Ishikawa (cell line): Measurements from ENCODE around the gene C3orf18.

ENCODE experiments used
- CEBPB ChIP-seq: IDR thresholded peaks from 2 replicates; pipeline ENCODE4 v1.6.1; 2012
- CREB1 ChIP-seq: IDR thresholded peaks from 2 replicates; pipeline ENCODE4 v1.6.1; 2012; ENCODE audit warnings: low read depth
- EGR1 ChIP-seq: IDR thresholded peaks from 2 replicates; pipeline ENCODE4 v1.6.1; 2012
- EP300 ChIP-seq: IDR thresholded peaks from 2 replicates; pipeline ENCODE4 v1.6.1; 2012; ENCODE audit warnings: borderline replicate concordance
- FOXM1 ChIP-seq: IDR thresholded peaks from 2 replicates; pipeline ENCODE4 v1.6.1; 2012; ENCODE audit warnings: low read depth, borderline replicate concordance
- NFIC ChIP-seq: IDR thresholded peaks from 2 replicates; pipeline ENCODE4 v1.6.1; 2012
- RAD21 ChIP-seq: IDR thresholded peaks from 2 replicates; pipeline ENCODE4 v1.6.1; 2012; ENCODE audit warnings: low read depth
- TAF1 ChIP-seq: IDR thresholded peaks from 2 replicates; pipeline ENCODE4 v1.6.1; 2012; ENCODE audit warnings: low read depth, mild to moderate bottlenecking
- TCF12 ChIP-seq: IDR thresholded peaks from 2 replicates; pipeline ENCODE4 v1.6.1; 2012; ENCODE audit warnings: low read depth
- TEAD4 ChIP-seq: IDR thresholded peaks from 2 replicates; pipeline ENCODE4 v1.6.1; 2012
- YY1 ChIP-seq: IDR thresholded peaks from 2 replicates; pipeline ENCODE4 v1.6.1; 2012; ENCODE audit warnings: low read depth
- ZBTB7A ChIP-seq: IDR thresholded peaks from 2 replicates; pipeline ENCODE4 v1.6.1; 2012; ENCODE audit warnings: low read depth
- TF ChIP-seq, protein P1 (sequence below): IDR thresholded peaks from 2 replicates; pipeline ENCODE4 v1.6.1; 2012
- TF ChIP-seq, protein P2 (sequence below): IDR thresholded peaks from 2 replicates; pipeline ENCODE4 v1.6.1; 2012
- TF ChIP-seq, protein P3 (sequence below): IDR thresholded peaks from 2 replicates; pipeline ENCODE4 v1.6.1; 2012; ENCODE audit warnings: low read depth, mild to moderate bottlenecking

C3orf18 gene

DNA sequence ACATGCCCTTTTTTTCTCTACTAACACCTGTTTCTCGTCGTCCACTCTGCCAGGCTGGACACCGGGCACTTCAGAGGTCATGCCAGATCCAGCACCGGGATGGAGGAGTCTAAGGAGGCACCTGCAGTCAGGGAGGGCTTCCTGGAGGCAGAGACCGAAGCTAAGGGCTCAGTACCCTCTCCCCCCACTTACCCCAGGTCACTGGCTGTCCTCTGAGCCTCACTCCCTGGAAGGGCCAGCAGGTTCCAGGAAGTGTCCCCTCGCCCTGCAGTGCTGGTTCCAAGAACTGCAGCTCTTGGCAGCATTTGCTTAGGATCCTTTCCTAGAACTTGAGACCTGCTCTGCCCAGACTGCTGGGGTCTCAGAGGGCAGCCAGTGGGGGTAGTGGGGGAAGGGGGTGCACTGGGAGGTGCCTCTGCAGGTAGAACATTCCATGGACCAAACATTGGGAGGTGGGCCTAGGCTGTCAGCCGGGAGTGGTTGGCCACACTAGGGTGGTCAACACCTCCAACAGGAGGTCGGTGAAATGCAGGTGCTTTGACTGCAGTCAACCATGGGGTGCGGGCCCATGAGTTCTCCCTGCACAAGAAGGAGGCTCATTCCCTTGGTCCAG, 32.7 kb upstream of the C3orf18 start:
- TF ChIP-seq EGR1 (no peak), EP300 (no peak), TCF12 (no peak), TEAD4 (no peak), ZBTB7A (no peak), NFIC (no peak), TAF1 (no peak), RAD21 (no peak), CEBPB (no peak)
- TF ChIP-seq, protein P1, sequence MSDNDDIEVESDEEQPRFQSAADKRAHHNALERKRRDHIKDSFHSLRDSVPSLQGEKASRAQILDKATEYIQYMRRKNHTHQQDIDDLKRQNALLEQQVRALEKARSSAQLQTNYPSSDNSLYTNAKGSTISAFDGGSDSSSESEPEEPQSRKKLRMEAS, result no peak
- TF ChIP-seq, protein P2, sequence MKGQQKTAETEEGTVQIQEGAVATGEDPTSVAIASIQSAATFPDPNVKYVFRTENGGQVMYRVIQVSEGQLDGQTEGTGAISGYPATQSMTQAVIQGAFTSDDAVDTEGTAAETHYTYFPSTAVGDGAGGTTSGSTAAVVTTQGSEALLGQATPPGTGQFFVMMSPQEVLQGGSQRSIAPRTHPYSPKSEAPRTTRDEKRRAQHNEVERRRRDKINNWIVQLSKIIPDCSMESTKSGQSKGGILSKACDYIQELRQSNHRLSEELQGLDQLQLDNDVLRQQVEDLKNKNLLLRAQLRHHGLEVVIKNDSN, result no peak

DNA sequence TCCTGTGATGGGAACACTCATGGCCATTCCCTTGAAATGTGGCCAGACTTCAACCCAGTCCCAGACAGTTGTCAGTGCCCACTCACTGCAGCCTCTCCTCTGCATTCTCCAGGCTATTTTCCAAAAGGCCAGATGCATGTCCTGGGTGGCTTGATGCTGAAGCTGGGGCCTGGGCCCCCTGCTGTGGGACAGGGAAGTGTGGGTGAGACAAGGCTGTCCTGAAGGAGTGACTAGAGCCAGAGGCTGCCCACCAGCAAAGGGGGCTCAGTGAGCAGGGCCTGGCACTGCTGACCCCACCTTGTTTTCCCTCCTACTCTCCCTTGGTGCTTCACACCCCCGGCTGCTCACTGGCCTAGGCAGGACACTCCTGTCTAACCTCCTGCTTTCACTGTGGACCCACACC, 32.2 kb upstream of the C3orf18 start:
- TF ChIP-seq YY1, result no peak
- no peak for TF ChIP-seq CEBPB
- no peak for TF ChIP-seq EGR1
- TF ChIP-seq, protein P2, result no peak
- TF ChIP-seq FOXM1, result no peak
- no peak for TF ChIP-seq NFIC
- TF ChIP-seq CREB1, result no peak
- TF ChIP-seq TCF12, result no peak
- no peak for TF ChIP-seq EP300
- TF ChIP-seq RAD21, result no peak
- TF ChIP-seq ZBTB7A, result no peak
- no peak for TF ChIP-seq TEAD4
- TF ChIP-seq, protein P1, result no peak
- TF ChIP-seq, protein P3, sequence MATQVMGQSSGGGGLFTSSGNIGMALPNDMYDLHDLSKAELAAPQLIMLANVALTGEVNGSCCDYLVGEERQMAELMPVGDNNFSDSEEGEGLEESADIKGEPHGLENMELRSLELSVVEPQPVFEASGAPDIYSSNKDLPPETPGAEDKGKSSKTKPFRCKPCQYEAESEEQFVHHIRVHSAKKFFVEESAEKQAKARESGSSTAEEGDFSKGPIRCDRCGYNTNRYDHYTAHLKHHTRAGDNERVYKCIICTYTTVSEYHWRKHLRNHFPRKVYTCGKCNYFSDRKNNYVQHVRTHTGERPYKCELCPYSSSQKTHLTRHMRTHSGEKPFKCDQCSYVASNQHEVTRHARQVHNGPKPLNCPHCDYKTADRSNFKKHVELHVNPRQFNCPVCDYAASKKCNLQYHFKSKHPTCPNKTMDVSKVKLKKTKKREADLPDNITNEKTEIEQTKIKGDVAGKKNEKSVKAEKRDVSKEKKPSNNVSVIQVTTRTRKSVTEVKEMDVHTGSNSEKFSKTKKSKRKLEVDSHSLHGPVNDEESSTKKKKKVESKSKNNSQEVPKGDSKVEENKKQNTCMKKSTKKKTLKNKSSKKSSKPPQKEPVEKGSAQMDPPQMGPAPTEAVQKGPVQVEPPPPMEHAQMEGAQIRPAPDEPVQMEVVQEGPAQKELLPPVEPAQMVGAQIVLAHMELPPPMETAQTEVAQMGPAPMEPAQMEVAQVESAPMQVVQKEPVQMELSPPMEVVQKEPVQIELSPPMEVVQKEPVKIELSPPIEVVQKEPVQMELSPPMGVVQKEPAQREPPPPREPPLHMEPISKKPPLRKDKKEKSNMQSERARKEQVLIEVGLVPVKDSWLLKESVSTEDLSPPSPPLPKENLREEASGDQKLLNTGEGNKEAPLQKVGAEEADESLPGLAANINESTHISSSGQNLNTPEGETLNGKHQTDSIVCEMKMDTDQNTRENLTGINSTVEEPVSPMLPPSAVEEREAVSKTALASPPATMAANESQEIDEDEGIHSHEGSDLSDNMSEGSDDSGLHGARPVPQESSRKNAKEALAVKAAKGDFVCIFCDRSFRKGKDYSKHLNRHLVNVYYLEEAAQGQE, result no peak
- TF ChIP-seq TAF1, result no peak

DNA sequence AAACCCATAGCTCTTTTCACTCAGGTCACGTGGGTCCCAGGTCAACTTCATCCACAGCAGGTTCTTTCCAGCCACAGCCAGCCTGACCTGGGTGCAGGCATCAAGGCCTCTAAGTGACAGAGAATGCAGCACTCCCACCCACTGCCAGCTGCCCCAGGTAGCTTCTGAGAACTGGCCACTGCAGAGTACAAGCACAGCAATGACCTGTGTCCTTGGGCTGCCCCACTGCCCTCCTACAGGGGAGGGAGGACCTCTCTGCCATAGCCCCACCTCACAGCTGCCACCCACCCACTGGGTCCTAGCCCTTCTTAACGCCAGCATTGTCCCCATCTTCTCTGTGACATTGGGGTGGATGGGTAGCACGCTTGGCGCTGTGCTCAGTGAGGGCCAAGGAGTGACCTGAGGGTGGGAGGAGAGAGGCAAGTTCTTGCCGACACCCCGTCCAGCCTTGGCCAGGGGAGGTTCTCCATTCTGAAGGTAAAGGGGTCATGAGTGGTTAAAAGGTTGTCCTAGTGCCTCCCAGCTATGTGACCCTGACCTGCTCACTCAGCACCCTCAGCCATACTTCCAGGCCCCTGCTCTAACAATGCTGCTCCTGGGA, 31.7 kb upstream of the C3orf18 start:
- TF ChIP-seq CREB1 (no peak), RAD21 (no peak), CEBPB (no peak), YY1 (no peak), NFIC (no peak), TEAD4 (no peak), ZBTB7A (no peak), TAF1 (no peak), TCF12 (no peak), EGR1 (no peak), EP300 (no peak), FOXM1 (no peak)
- TF ChIP-seq, protein P3, result no peak
- TF ChIP-seq, protein P1, result no peak
- TF ChIP-seq, protein P2, result no peak

DNA sequence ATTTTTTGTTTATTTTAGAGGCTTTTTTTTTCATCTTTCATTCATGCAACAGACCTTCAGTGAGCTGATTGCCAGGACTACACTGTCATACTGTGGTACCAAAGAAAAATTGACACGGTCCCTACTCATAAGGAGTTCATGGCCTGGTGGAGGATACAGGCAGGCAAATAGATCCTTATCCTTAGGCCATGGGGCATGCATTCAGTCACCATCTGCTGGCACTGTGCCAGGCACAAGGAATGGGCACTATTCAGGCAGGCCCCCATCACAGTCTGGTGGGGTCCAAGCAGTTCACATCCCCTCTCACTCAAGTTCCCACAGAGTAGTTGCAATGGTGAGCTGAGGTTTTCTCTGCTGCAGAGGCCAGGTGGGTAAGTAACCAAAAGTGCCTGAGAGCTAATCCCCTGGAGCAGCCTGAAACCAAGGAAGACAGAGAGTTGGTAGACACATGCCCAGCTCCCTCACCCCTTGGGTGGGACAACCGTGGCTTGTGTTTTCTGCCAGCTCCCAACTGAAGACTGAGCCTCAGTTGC, 26.8 kb upstream of the C3orf18 start:
- peak; percentile 78 for TF ChIP-seq NFIC
- TF ChIP-seq, protein P1, result no peak

DNA sequence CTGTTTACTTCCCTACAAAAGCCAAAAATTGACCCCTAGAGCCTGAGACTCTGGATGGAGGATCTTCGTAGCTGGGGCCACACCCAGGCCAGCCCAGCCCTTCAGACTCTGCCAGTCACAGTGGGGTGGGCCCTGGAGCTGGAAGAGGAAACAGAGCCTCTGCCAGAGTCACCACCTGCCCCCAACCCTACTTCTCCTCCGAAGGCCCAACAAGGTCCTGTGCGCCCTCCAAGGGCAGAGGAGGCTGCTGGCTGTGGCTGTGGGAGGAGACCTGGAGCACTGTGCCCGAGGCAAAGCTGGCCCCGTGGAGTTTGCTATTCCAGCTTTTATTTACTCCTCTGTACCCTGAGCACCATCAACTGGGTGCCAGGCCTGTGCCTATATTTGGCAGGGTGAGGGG, 25.0 kb upstream of the C3orf18 start:
- TF ChIP-seq CEBPB, result no peak
- TF ChIP-seq, protein P2, result no peak
- TF ChIP-seq TCF12, result no peak
- no peak for TF ChIP-seq EGR1
- TF ChIP-seq FOXM1, result no peak
- TF ChIP-seq EP300, result no peak
- TF ChIP-seq, protein P3, result no peak
- TF ChIP-seq TEAD4, result no peak
- TF ChIP-seq YY1, result no peak
- TF ChIP-seq ZBTB7A, result no peak
- no peak for TF ChIP-seq NFIC
- TF ChIP-seq TAF1, result no peak
- TF ChIP-seq, protein P1, result no peak
- no peak for TF ChIP-seq CREB1
- no peak for TF ChIP-seq RAD21
